Panc1 (cell line): ENCODE measurements around the gene ELMO1. TPM values are rescaled to one million over a fixed set of nuclear protein-coding genes. Genes with fewer than 3 reads are reported as not detected.

Experiments
- ATAC-seq: fragments of 200-7000 bp; cut with Tn5 transposase; 2 replicates; pipeline ENCODE4 v1.9.1; 2020; ENCODE audit warnings: mild to moderate bottlenecking, moderate library complexity
- BruUV-seq: library from RNA; stranded (reverse); fragments of 400-500 nt; replicated peaks from 2 replicates; lab custom pipeline; 2021; lab: Mats Ljungman, UMichigan
- CTCF ChIA-PET: fragments of 300-600 bp; sonication (Branson Sonifier 250); formaldehyde crosslinking; loops from one replicate; lab custom pipeline; 2022; ENCODE audit warnings: antibody characterized with exemption; lab: Charles Lee
- POLR2A ChIA-PET: fragments of 300-600 bp; sonication (Branson Sonifier 250); formaldehyde crosslinking; loops from one replicate; lab custom pipeline; 2022; ENCODE audit warnings: antibody characterized with exemption; lab: Charles Lee
- DNase-seq: peaks from one replicate; pipeline ENCODE4 v3.0.0-alpha.2; 2010; ENCODE audit warnings: low read depth, low spot score
- H3K27ac ChIP-seq: 2 replicates; pipeline ENCODE4 v1.5.1; 2011; ENCODE audit warnings: mild to moderate bottlenecking, low read length, inconsistent platforms
- H3K27me3 ChIP-seq: fragments of 200-500 bp; sonication (Bioruptor generic); 2 replicates; pipeline ENCODE4 v1.6.0; 2014; ENCODE audit warnings: low read length, inconsistent platforms; ENCODE audit not compliant: control insufficient read depth, insufficient read depth
- H3K36me3 ChIP-seq: fragments of 200-500 bp; sonication (Bioruptor generic); 2 replicates; pipeline ENCODE4 v1.5.1; 2014; ENCODE audit warnings: inconsistent platforms, mild to moderate bottlenecking, low read length, moderate library complexity; ENCODE audit not compliant: control insufficient read depth, insufficient read depth
- H3K4me1 ChIP-seq: 2 replicates; pipeline ENCODE4 v1.5.1; 2011; ENCODE audit warnings: inconsistent platforms, mild to moderate bottlenecking, low read length, moderate library complexity; ENCODE audit not compliant: control insufficient read depth, insufficient read depth
- H3K4me3 ChIP-seq, 2 experiments: 2 replicates each; pipeline ENCODE4 v1.5.1; 2011 to 2012; ENCODE audit warnings: low read depth in 2 of 2, low read length in 2 of 2, mild to moderate bottlenecking in 2 of 2, inconsistent platforms in 1 of 2, moderate library complexity in 1 of 2
- H3K9me3 ChIP-seq: fragments of 200-500 bp; sonication (Bioruptor generic); 2 replicates; pipeline ENCODE4 v1.5.1; 2014; ENCODE audit warnings: low read depth, mild to moderate bottlenecking, inconsistent platforms, low read length, moderate library complexity; ENCODE audit not compliant: control insufficient read depth, insufficient read depth
- POLR2AphosphoS5 ChIP-seq: IDR thresholded peaks from 2 replicates; pipeline ENCODE4 v1.6.1; 2012; ENCODE audit warnings: mild to moderate bottlenecking, low read depth, low read length, moderate library complexity
- SIN3A ChIP-seq: IDR thresholded peaks from 2 replicates; pipeline ENCODE4 v1.6.1; 2012; ENCODE audit warnings: low read depth, mild to moderate bottlenecking, low read length, moderate library complexity, borderline replicate concordance; ENCODE audit not compliant: insufficient read depth
- TCF7L2 ChIP-seq: IDR thresholded peaks from 2 replicates; pipeline ENCODE4 v1.6.1; 2011; ENCODE audit warnings: mild to moderate bottlenecking, low read depth, low read length, inconsistent platforms
- in situ Hi-C: cut with HindIII; loops from 2 replicates; pipeline ENCODE4 v1.10.0; 2016; ENCODE audit warnings: low sequenced_read_pairs, low pct_unique_long_range_greater_than_20kb
- intact Hi-C: fragments of 100-400 bp; cut with micrococcal nuclease; formaldehyde crosslinking; loops from one replicate; pipeline ENCODE4 v1.10.0; 2022; ENCODE audit not compliant: unreplicated experiment
- total RNA-seq: library from RNA; stranded (reverse); gene quantifications from one replicate; pipeline ENCODE4 v1.2.1, GENCODE V29; 2021; ENCODE audit not compliant: unreplicated experiment
- TF ChIP-seq, protein P1 (sequence below): fragments of 450-650 bp; IDR thresholded peaks from 2 replicates; pipeline ENCODE4 v1.5.1; 2017; ENCODE audit warnings: mild to moderate bottlenecking
- TF ChIP-seq, protein P2 (sequence below), 2 experiments: IDR thresholded peaks; 2 replicates each; pipeline ENCODE4 v1.6.1; 2011 to 2012; ENCODE audit warnings: low read depth in 2 of 2, control low read depth in 1 of 2, low read length in 1 of 2, mild to moderate bottlenecking in 1 of 2, moderate library complexity in 1 of 2; ENCODE audit not compliant: insufficient read depth in 1 of 2

Gene ELMO1
- total RNA-seq, 1 experiment from 2014 or later = 0.80 TPM

DNA sequence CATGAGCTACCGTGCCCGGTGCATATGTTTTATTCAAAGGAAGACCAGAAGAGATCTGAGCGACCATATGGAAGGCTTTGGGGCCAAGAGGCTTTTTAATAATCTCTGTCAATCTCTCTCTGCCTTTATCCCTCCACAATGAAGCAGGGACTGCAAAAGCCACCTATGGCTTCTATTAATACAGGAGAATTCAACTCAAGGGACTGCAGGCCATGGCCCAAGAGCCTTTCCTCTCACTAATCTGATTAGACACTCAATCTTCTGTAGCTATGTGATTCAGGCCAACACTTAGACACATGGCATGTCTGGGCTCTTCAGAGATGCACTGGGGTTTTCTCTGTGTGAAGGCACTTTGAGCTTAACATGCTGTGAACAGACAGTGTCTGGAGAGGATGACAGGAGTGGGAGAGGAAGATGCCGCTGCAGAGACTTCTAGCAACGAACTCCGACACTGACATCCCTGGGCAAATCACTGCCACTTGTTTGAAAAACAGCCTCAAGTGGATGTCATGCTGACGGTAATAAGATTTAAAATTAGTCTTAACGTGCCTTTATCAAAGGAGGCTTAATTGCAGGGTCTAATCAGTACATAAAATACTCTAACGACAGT lies 609.9 kb downstream of the ELMO1 start:
- intact Hi-C loops = no loop called here
- DNase-seq = no peak
- POLR2A ChIA-PET = interaction anchor here (0.5 kb wide), 1 partner anchor 464 kb away, joined by 6 read pairs; no protein-coding TSS in a partner anchor
- Histone ChIP-seq H3K4me3 (no peak overlapping the region), H3K27me3 (no peaks in the 10 kb centered on the region), H3K36me3 (no peaks in the 10 kb centered on the region), H3K9me3 (0 out of 2 replicates have a peak, but pooled peaks cover 3% of the 10 kb centered on the region), H3K4me1 (no peaks in the 10 kb centered on the region), H3K27ac (no peak overlapping the region)
- ATAC-seq = no peak
- TF ChIP-seq TCF7L2 (no peak), SIN3A (no peak)
- TF ChIP-seq, protein P1, sequence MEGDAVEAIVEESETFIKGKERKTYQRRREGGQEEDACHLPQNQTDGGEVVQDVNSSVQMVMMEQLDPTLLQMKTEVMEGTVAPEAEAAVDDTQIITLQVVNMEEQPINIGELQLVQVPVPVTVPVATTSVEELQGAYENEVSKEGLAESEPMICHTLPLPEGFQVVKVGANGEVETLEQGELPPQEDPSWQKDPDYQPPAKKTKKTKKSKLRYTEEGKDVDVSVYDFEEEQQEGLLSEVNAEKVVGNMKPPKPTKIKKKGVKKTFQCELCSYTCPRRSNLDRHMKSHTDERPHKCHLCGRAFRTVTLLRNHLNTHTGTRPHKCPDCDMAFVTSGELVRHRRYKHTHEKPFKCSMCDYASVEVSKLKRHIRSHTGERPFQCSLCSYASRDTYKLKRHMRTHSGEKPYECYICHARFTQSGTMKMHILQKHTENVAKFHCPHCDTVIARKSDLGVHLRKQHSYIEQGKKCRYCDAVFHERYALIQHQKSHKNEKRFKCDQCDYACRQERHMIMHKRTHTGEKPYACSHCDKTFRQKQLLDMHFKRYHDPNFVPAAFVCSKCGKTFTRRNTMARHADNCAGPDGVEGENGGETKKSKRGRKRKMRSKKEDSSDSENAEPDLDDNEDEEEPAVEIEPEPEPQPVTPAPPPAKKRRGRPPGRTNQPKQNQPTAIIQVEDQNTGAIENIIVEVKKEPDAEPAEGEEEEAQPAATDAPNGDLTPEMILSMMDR = no peak
- BruUV-seq = no TSS peak
- CTCF ChIA-PET = no interaction called here
- in situ Hi-C loops = no loop called here

DNA sequence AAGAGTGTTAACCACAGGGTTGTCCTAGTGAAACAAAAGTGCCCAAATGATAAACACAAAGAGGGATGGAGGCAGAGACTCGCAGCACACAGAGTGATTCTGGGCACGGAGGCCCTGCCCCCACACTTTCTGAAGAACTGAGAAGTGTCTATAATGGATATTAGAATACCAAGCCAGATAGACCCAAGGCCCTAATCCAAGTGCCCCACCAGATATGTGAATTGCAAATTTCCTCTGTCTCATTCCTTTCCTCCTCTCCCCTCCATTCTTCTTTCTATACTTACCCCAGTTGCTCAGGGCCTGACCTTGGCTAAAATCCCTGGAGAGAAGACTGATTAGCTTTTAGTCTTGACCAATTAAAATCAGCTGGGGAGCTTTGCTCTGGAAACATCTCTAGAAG lies 617.6 kb downstream of the ELMO1 start:
- POLR2A ChIA-PET = no interaction called here
- intact Hi-C loops (no loop called here), in situ Hi-C loops (no loop called here)
- Histone ChIP-seq H3K4me1 (no peaks in the 10 kb centered on the region), H3K27me3 (no peaks in the 10 kb centered on the region), H3K36me3 (no peaks in the 10 kb centered on the region), H3K27ac (no peak overlapping the region), H3K9me3 (peaks cover 8% of the 10 kb centered on the region; the same call in 1 of the 2 replicates), H3K4me3 (no peak overlapping the region)
- no TSS peak for BruUV-seq
- CTCF ChIA-PET = no interaction called here
- ATAC-seq = no peak
- no peak for DNase-seq
- TF ChIP-seq, protein P1 = no peak
- TF ChIP-seq SIN3A (no peak), POLR2AphosphoS5 (no peak), TCF7L2 (no peak)
- TF ChIP-seq, protein P2, sequence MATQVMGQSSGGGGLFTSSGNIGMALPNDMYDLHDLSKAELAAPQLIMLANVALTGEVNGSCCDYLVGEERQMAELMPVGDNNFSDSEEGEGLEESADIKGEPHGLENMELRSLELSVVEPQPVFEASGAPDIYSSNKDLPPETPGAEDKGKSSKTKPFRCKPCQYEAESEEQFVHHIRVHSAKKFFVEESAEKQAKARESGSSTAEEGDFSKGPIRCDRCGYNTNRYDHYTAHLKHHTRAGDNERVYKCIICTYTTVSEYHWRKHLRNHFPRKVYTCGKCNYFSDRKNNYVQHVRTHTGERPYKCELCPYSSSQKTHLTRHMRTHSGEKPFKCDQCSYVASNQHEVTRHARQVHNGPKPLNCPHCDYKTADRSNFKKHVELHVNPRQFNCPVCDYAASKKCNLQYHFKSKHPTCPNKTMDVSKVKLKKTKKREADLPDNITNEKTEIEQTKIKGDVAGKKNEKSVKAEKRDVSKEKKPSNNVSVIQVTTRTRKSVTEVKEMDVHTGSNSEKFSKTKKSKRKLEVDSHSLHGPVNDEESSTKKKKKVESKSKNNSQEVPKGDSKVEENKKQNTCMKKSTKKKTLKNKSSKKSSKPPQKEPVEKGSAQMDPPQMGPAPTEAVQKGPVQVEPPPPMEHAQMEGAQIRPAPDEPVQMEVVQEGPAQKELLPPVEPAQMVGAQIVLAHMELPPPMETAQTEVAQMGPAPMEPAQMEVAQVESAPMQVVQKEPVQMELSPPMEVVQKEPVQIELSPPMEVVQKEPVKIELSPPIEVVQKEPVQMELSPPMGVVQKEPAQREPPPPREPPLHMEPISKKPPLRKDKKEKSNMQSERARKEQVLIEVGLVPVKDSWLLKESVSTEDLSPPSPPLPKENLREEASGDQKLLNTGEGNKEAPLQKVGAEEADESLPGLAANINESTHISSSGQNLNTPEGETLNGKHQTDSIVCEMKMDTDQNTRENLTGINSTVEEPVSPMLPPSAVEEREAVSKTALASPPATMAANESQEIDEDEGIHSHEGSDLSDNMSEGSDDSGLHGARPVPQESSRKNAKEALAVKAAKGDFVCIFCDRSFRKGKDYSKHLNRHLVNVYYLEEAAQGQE (IDR thresholded peaks at IDR 0.05; ENCODE audit: insufficient read depth in 1 of 2, low read depth in 2 of 2, low read length in 1 of 2) = no peak
